Epithelial cell of esophagus (primary cell): ENCODE measurements around the gene DKK2.

ENCODE experiments used
- DNase-seq: peaks from one replicate; pipeline ENCODE4 v3.0.0; 2010; ENCODE audit warnings: low read depth
- H3K4me3 ChIP-seq: 2 replicates; pipeline ENCODE4 v1.5.1; 2011; ENCODE audit warnings: mild to moderate bottlenecking, low read length, control low read depth
- CTCF ChIP-seq: IDR thresholded peaks from 2 replicates; pipeline ENCODE4 v1.5.1; 2011; ENCODE audit warnings: low read depth, mild to moderate bottlenecking, low read length, control low read depth, inconsistent platforms; ENCODE audit not compliant: insufficient read depth; ENCODE audit errors: missing control alignments

The DKK2 gene

GRCh38 chr4:106893903-106894302, 142.2 kb downstream of the DKK2 start:
- TF ChIP-seq CTCF, result no peak
- H3K4me3 ChIP-seq, result no peak overlapping the region
- no peak for DNase-seq

GRCh38 chr4:106893395-106893881, 142.7 kb downstream of the DKK2 start:
- no peak for DNase-seq
- no peak for TF ChIP-seq CTCF
- H3K4me3 ChIP-seq, result no peak overlapping the region

- H3K4me3 ChIP-seq, result no peak overlapping the region
- TF ChIP-seq CTCF, result no peak
- DNase-seq, result no peak
Measured at GRCh38 chr4:106892786-106893185, 143.3 kb downstream of the DKK2 start.

GRCh38 chr4:106875340-106875739, 160.8 kb downstream of the DKK2 start:
- no peak for TF ChIP-seq CTCF
- no peak for DNase-seq
- H3K4me3 ChIP-seq, result no peak overlapping the region
